ENCODE measurements around the gene CHRM3.
"Not testable (repeated sequence)": the region's sequence is repeated elsewhere in the genome, so short reads cannot be mapped to it uniquely, and the experiment has no call there.

Gene CHRM3

GRCh38 chr1:239367196-239367810 is 19.1 kb upstream of the CHRM3 start:
- Histone ChIP-seq H3K27me3 (ENCODE audit: control insufficient read depth in 1 of 2, insufficient read depth in 2 of 2, low read length in 2 of 2) (no peaks in the 10 kb centered on the region), H3K4me3 (ENCODE audit: low read length in 2 of 2) (no peak overlapping the region), H3K27ac (ENCODE audit: low read length) (no peak overlapping the region), H3K9me3 (ENCODE audit: control insufficient read depth in 2 of 2, low read length in 2 of 2) (no peaks in the 10 kb centered on the region), H3K36me3 (ENCODE audit: control insufficient read depth in 2 of 2, insufficient read depth in 2 of 2, low read length in 2 of 2) (no peaks in the 10 kb centered on the region), H3K4me1 (ENCODE audit: control insufficient read depth, insufficient read depth, low read length) (no peaks in the 10 kb centered on the region), H3K9ac (ENCODE audit: low read length in 2 of 2) (no peak overlapping the region)

GRCh38 chr1:239368436-239369109 is 17.8 kb upstream of the CHRM3 start:
- Histone ChIP-seq H3K9me3 (ENCODE audit: control insufficient read depth in 2 of 2, low read length in 2 of 2) (no peaks in the 10 kb centered on the region), H3K27ac (ENCODE audit: low read length) (no peak overlapping the region)

GRCh38 chr1:239370869-239371268 is 15.5 kb upstream of the CHRM3 start:
- H3K27me3 ChIP-seq (ENCODE audit: control insufficient read depth in 1 of 2, insufficient read depth in 2 of 2, low read length in 2 of 2); H3K9ac ChIP-seq (ENCODE audit: low read length in 2 of 2); H3K27ac ChIP-seq (ENCODE audit: low read length); H3K9me3 ChIP-seq (ENCODE audit: control insufficient read depth in 2 of 2, low read length in 2 of 2); H3K36me3 ChIP-seq (ENCODE audit: control insufficient read depth in 2 of 2, insufficient read depth in 2 of 2, low read length in 2 of 2); H3K4me1 ChIP-seq (ENCODE audit: control insufficient read depth, insufficient read depth, low read length); H3K4me3 ChIP-seq (ENCODE audit: low read length in 2 of 2): not testable (repeated sequence)

More at GRCh38 chr1:239368436-239369109, 17.8 kb upstream of the CHRM3 start:
- no peak overlapping the region for H3K4me3 ChIP-seq (ENCODE audit: low read length in 2 of 2)
- no peaks in the 10 kb centered on the region for H3K36me3 ChIP-seq (ENCODE audit: control insufficient read depth in 2 of 2, insufficient read depth in 2 of 2, low read length in 2 of 2)
- no peak overlapping the region for H3K9ac ChIP-seq (ENCODE audit: low read length in 2 of 2)
- no peaks in the 10 kb centered on the region for H3K4me1 ChIP-seq (ENCODE audit: control insufficient read depth, insufficient read depth, low read length)
- no peaks in the 10 kb centered on the region for H3K27me3 ChIP-seq (ENCODE audit: control insufficient read depth in 1 of 2, insufficient read depth in 2 of 2, low read length in 2 of 2)

GRCh38 chr1:239382666-239383065 is 3.7 kb upstream of the CHRM3 start:
- H3K36me3 ChIP-seq (ENCODE audit: control insufficient read depth in 2 of 2, insufficient read depth in 2 of 2, low read length in 2 of 2), result no peaks in the 10 kb centered on the region
- no peak overlapping the region for H3K27ac ChIP-seq (ENCODE audit: low read length)
- no peak overlapping the region for H3K9ac ChIP-seq (ENCODE audit: low read length in 2 of 2)
- no peaks in the 10 kb centered on the region for H3K9me3 ChIP-seq (ENCODE audit: control insufficient read depth in 2 of 2, low read length in 2 of 2)
- peaks cover 2% of the 10 kb centered on the region for H3K4me1 ChIP-seq (ENCODE audit: control insufficient read depth, insufficient read depth, low read length)
- peaks cover 0 to 5% of the 10 kb centered on the region in 2 donors for H3K27me3 ChIP-seq (ENCODE audit: control insufficient read depth in 1 of 2, insufficient read depth in 2 of 2, low read length in 2 of 2)
- H3K4me3 ChIP-seq (ENCODE audit: low read length in 2 of 2), result no peak overlapping the region

GRCh38 chr1:239383714-239384113 is 2.7 kb upstream of the CHRM3 start:
- H3K4me1 ChIP-seq (ENCODE audit: control insufficient read depth, insufficient read depth, low read length), result peaks cover 2% of the 10 kb centered on the region
- no peak overlapping the region for H3K27ac ChIP-seq (ENCODE audit: low read length)
- H3K27me3 ChIP-seq (ENCODE audit: control insufficient read depth in 1 of 2, insufficient read depth in 2 of 2, low read length in 2 of 2), result peaks cover 0 to 5% of the 10 kb centered on the region in 2 donors
- H3K36me3 ChIP-seq (ENCODE audit: control insufficient read depth in 2 of 2, insufficient read depth in 2 of 2, low read length in 2 of 2), result no peaks in the 10 kb centered on the region
- H3K9ac ChIP-seq (ENCODE audit: low read length in 2 of 2), result no peak overlapping the region
- H3K4me3 ChIP-seq (ENCODE audit: low read length in 2 of 2), result no peak overlapping the region
- no peaks in the 10 kb centered on the region for H3K9me3 ChIP-seq (ENCODE audit: control insufficient read depth in 2 of 2, low read length in 2 of 2)

- H3K4me3 ChIP-seq (ENCODE audit: low read length in 2 of 2), result peak overlapping the region; percentile 87 to 91
- H3K9me3 ChIP-seq (ENCODE audit: control insufficient read depth in 2 of 2, low read length in 2 of 2), result no peaks in the 10 kb centered on the region
- no peaks in the 10 kb centered on the region for H3K36me3 ChIP-seq (ENCODE audit: control insufficient read depth in 2 of 2, insufficient read depth in 2 of 2, low read length in 2 of 2)
- peaks cover 17% of the 10 kb centered on the region for H3K4me1 ChIP-seq (ENCODE audit: control insufficient read depth, insufficient read depth, low read length)
- H3K27ac ChIP-seq (ENCODE audit: low read length), result peak overlapping the region; percentile 75
- H3K27me3 ChIP-seq (ENCODE audit: control insufficient read depth in 1 of 2, insufficient read depth in 2 of 2, low read length in 2 of 2), result peaks cover 0 to 5% of the 10 kb centered on the region in 2 donors
- H3K9ac ChIP-seq (ENCODE audit: low read length in 2 of 2), result peak overlapping the region; percentile 78 to 87
Observed at GRCh38 chr1:239387304-239388158, 1.2 kb downstream of the CHRM3 start.

- Histone ChIP-seq H3K36me3 (ENCODE audit: control insufficient read depth in 2 of 2, insufficient read depth in 2 of 2, low read length in 2 of 2) (no peaks in the 10 kb centered on the region), H3K4me1 (ENCODE audit: control insufficient read depth, insufficient read depth, low read length) (peaks cover 17% of the 10 kb centered on the region), H3K9ac (ENCODE audit: low read length in 2 of 2) (peak overlapping the region; percentile 78 to 87), H3K4me3 (ENCODE audit: low read length in 2 of 2) (peak overlapping the region; percentile 87 to 91), H3K27me3 (ENCODE audit: control insufficient read depth in 1 of 2, insufficient read depth in 2 of 2, low read length in 2 of 2) (peaks cover 0 to 5% of the 10 kb centered on the region in 2 donors), H3K27ac (ENCODE audit: low read length) (peak overlapping the region; percentile 75), H3K9me3 (ENCODE audit: control insufficient read depth in 2 of 2, low read length in 2 of 2) (no peaks in the 10 kb centered on the region)
Observed at GRCh38 chr1:239388159-239388485, 1.8 kb downstream of the CHRM3 start.

- H3K4me3 ChIP-seq (ENCODE audit: low read length in 2 of 2), result peak overlapping the region; percentile 87 to 91
- H3K9me3 ChIP-seq (ENCODE audit: control insufficient read depth in 2 of 2, low read length in 2 of 2), result no peaks in the 10 kb centered on the region
- peaks cover 0 to 5% of the 10 kb centered on the region in 2 donors for H3K27me3 ChIP-seq (ENCODE audit: control insufficient read depth in 1 of 2, insufficient read depth in 2 of 2, low read length in 2 of 2)
- H3K9ac ChIP-seq (ENCODE audit: low read length in 2 of 2), result no peak overlapping the region
- H3K4me1 ChIP-seq (ENCODE audit: control insufficient read depth, insufficient read depth, low read length), result peaks cover 17% of the 10 kb centered on the region
- H3K27ac ChIP-seq (ENCODE audit: low read length), result no peak overlapping the region
- no peaks in the 10 kb centered on the region for H3K36me3 ChIP-seq (ENCODE audit: control insufficient read depth in 2 of 2, insufficient read depth in 2 of 2, low read length in 2 of 2)
Observed at GRCh38 chr1:239388578-239388977, 2.2 kb downstream of the CHRM3 start.

GRCh38 chr1:239389703-239390102 is 3.3 kb downstream of the CHRM3 start:
- Histone ChIP-seq H3K9me3 (ENCODE audit: control insufficient read depth in 2 of 2, low read length in 2 of 2) (no peaks in the 10 kb centered on the region), H3K36me3 (ENCODE audit: control insufficient read depth in 2 of 2, insufficient read depth in 2 of 2, low read length in 2 of 2) (no peaks in the 10 kb centered on the region), H3K9ac (ENCODE audit: low read length in 2 of 2) (no peak overlapping the region), H3K27ac (ENCODE audit: low read length) (no peak overlapping the region), H3K4me1 (ENCODE audit: control insufficient read depth, insufficient read depth, low read length) (peaks cover 17% of the 10 kb centered on the region), H3K4me3 (ENCODE audit: low read length in 2 of 2) (peak overlapping the region; percentile 51 to 91), H3K27me3 (ENCODE audit: control insufficient read depth in 1 of 2, insufficient read depth in 2 of 2, low read length in 2 of 2) (peaks cover 0 to 5% of the 10 kb centered on the region in 2 donors)

GRCh38 chr1:239392271-239392670 is 5.9 kb downstream of the CHRM3 start:
- Histone ChIP-seq H3K9me3 (ENCODE audit: control insufficient read depth in 2 of 2, low read length in 2 of 2) (no peaks in the 10 kb centered on the region), H3K27me3 (ENCODE audit: control insufficient read depth in 1 of 2, insufficient read depth in 2 of 2, low read length in 2 of 2) (peaks cover 0 to 2% of the 10 kb centered on the region in 2 donors), H3K27ac (ENCODE audit: low read length) (no peak overlapping the region), H3K9ac (ENCODE audit: low read length in 2 of 2) (no peak overlapping the region), H3K4me1 (ENCODE audit: control insufficient read depth, insufficient read depth, low read length) (peaks cover 16% of the 10 kb centered on the region), H3K4me3 (ENCODE audit: low read length in 2 of 2) (no peak overlapping the region), H3K36me3 (ENCODE audit: control insufficient read depth in 2 of 2, insufficient read depth in 2 of 2, low read length in 2 of 2) (no peaks in the 10 kb centered on the region)

Data from stomach smooth muscle (tissue), 2 donors.